Smooth muscle cell (in vitro differentiated cells): ENCODE data around the gene HMG20A. TPM values are rescaled to one million over a fixed set of nuclear protein-coding genes. Genes with fewer than 3 reads are reported as not detected.

Experiments used
- DNase-seq: peaks from one replicate; lab custom pipeline; 2025; ENCODE audit not compliant: unreplicated experiment; lab: John Stamatoyannopoulos, UW
- H2AFZ ChIP-seq: fragments of 200-600 bp; sonication (generic); 2 replicates; pipeline ENCODE4 v1.6.0; 2016; ENCODE audit warnings: antibody characterized with exemption, low read depth, mild to moderate bottlenecking
- H3F3A ChIP-seq: fragments of 200-600 bp; sonication (generic); 2 replicates; pipeline ENCODE4 v1.6.0; 2017; ENCODE audit warnings: antibody characterized with exemption, low read depth
- H3K27ac ChIP-seq: fragments of 200-600 bp; sonication (generic); 2 replicates; pipeline ENCODE4 v1.5.1; 2016; ENCODE audit warnings: low read depth, mild to moderate bottlenecking
- H3K27me3 ChIP-seq: fragments of 200-600 bp; sonication (generic); 2 replicates; pipeline ENCODE4 v1.6.1; 2016; ENCODE audit warnings: low read depth, mild to moderate bottlenecking
- H3K36me3 ChIP-seq: fragments of 200-600 bp; sonication (generic); 2 replicates; pipeline ENCODE4 v1.5.1; 2016; ENCODE audit warnings: low read depth
- H3K4me1 ChIP-seq: fragments of 200-600 bp; sonication (generic); 2 replicates; pipeline ENCODE4 v1.5.1; 2016; ENCODE audit warnings: low read depth
- H3K4me2 ChIP-seq: fragments of 200-600 bp; sonication (generic); 2 replicates; pipeline ENCODE4 v1.6.0; 2016; ENCODE audit warnings: mild to moderate bottlenecking
- H3K4me3 ChIP-seq: fragments of 200-600 bp; sonication (generic); 2 replicates; pipeline ENCODE4 v1.5.1; 2016; ENCODE audit warnings: mild to moderate bottlenecking
- H3K79me2 ChIP-seq: fragments of 200-600 bp; sonication (generic); 2 replicates; pipeline ENCODE4 v1.6.0; 2016; ENCODE audit warnings: low read depth, mild to moderate bottlenecking
- H3K9ac ChIP-seq: fragments of 200-600 bp; sonication (generic); 2 replicates; pipeline ENCODE4 v1.6.0; 2016; ENCODE audit warnings: low read depth
- H3K9me3 ChIP-seq: fragments of 200-600 bp; sonication (generic); replicated peaks from 2 replicates; pipeline ENCODE4 v1.5.1; 2016; ENCODE audit warnings: low read depth
- H4K20me1 ChIP-seq: fragments of 200-600 bp; sonication (generic); 2 replicates; pipeline ENCODE4 v1.6.0; 2016; ENCODE audit warnings: low read depth
- CTCF ChIP-seq: fragments of 200-600 bp; sonication (generic); IDR thresholded peaks from 2 replicates; pipeline ENCODE4 v1.5.1; 2017; ENCODE audit warnings: borderline replicate concordance, mild to moderate bottlenecking, antibody characterized with exemption; ENCODE audit not compliant: insufficient read depth, poor library complexity, severe bottlenecking
- WGBS: methylation state at CpG from one replicate; pipeline ENCODE4 v1.1.7; 2016; ENCODE audit warnings: low lambda C conversion rate; 5-methylcytosine and 5-hydroxymethylcytosine counted together
- polyA plus RNA-seq: library from polyadenylated mRNA; unstranded; fragments of >200 nt; fragmentation: Nextera tagmentation; extraction: Ambion mirVana; gene quantifications from 2 replicates; pipeline ENCODE4 v1.2.1, GENCODE V29; 2016
- total RNA-seq: library from RNA; depleted of rRNA; stranded (reverse); fragments of >200 nt; gene quantifications from 2 replicates; pipeline ENCODE4 v1.2.3, GENCODE V29; 2014

The HMG20A gene
- total and polyA plus RNA-seq, 2 experiments from 2014 or later, result 20.5 to 40.3 TPM

DNA sequence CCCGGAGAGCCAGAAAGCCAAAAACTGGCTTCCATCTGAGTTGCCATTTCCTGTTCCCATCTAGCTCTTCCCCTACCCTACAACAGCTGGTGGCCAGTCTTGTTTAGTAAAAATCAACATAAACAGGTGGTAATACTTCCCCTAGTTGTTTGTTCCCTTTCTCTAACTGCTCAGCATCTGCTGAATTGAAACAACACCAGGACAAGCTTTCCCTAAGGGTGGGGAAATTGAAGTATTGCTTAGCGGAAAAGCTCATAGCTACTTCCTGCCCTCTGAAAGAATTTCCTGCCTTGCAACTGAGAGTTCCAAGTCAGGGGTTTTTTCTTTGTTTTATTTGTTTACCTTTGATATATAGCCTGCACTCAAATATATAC lies 66.8 kb downstream of the HMG20A start:
- no peaks in the 10 kb centered on the region for H3K36me3 ChIP-seq
- H4K20me1 ChIP-seq, result no peaks in the 10 kb centered on the region
- H3K79me2 ChIP-seq, result no peaks in the 10 kb centered on the region
- H3K27ac ChIP-seq, result no peak overlapping the region
- no peak for TF ChIP-seq CTCF
- H3K4me3 ChIP-seq, result no peak overlapping the region
- H3K9ac ChIP-seq, result no peak overlapping the region
- peaks cover 4% of the 10 kb centered on the region for H3F3A ChIP-seq
- no peak for DNase-seq
- no peak overlapping the region for H2AFZ ChIP-seq
- H3K9me3 ChIP-seq, result no peaks in the 10 kb centered on the region
- H3K4me2 ChIP-seq, result no peak overlapping the region
- peaks cover 12% of the 10 kb centered on the region for H3K4me1 ChIP-seq
- H3K27me3 ChIP-seq, result no peaks in the 10 kb centered on the region
- 98% methylated on average over 2 of the region's 2 CpGs for WGBS

- H3K27ac ChIP-seq, result no peak overlapping the region
- H3K27me3 ChIP-seq, result no peaks in the 10 kb centered on the region
- no peak overlapping the region for H2AFZ ChIP-seq
- no peaks in the 10 kb centered on the region for H3K9me3 ChIP-seq
- no peaks in the 10 kb centered on the region for H4K20me1 ChIP-seq
- H3K36me3 ChIP-seq, result no peaks in the 10 kb centered on the region
- peaks cover 4% of the 10 kb centered on the region for H3F3A ChIP-seq
- DNase-seq, result no peak
- H3K9ac ChIP-seq, result no peak overlapping the region
- no peak overlapping the region for H3K4me2 ChIP-seq
- no peak for TF ChIP-seq CTCF
- H3K4me3 ChIP-seq, result no peak overlapping the region
- peaks cover 8% of the 10 kb centered on the region for H3K4me1 ChIP-seq
- no peaks in the 10 kb centered on the region for H3K79me2 ChIP-seq
Measured at GRCh38 chr15:77487888-77488287, 67.2 kb downstream of the HMG20A start.

DNA sequence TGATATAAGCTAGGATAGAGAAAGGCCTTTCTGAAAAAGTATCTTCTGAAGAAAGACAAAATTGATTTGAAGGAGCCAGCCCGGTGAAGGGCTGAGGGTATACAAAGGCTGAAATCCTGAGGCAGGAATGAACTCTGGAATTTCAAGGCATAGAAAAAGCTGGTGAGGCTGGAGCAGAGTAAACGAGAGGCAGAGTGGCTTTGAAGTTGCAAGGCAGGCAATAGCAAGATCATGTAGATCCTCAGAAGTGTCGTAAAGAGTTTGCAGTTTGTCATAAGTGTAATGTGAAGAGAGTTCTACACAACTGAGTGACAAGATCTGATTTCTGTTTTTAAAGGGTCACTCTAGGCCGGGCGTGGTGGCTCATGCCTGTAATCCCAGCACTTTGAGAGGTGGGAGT lies 69.0 kb downstream of the HMG20A start:
- Histone ChIP-seq H4K20me1 (no peaks in the 10 kb centered on the region), H3K36me3 (no peaks in the 10 kb centered on the region)

More for the DNA sequence above, 69.0 kb downstream of the HMG20A start:
- no peak overlapping the region for H3K9ac ChIP-seq
- no peak overlapping the region for H2AFZ ChIP-seq
- H3K27ac ChIP-seq, result no peak overlapping the region
- H3K9me3 ChIP-seq, result no peaks in the 10 kb centered on the region
- no peak for DNase-seq
- H3K4me3 ChIP-seq, result no peak overlapping the region
- no peak overlapping the region for H3K4me2 ChIP-seq
- no peaks in the 10 kb centered on the region for H3K27me3 ChIP-seq
- peaks cover 7% of the 10 kb centered on the region for H3F3A ChIP-seq
- 51% methylated on average over 5 of the region's 5 CpGs for WGBS
- no peaks in the 10 kb centered on the region for H3K4me1 ChIP-seq
- no peak for TF ChIP-seq CTCF
- H3K79me2 ChIP-seq, result no peaks in the 10 kb centered on the region
